ENCODE data around the gene KLHL6.
A peak's percentile ranks its signal among the peaks of the same experiment; 100 is the strongest.

KLHL6 gene

DNA sequence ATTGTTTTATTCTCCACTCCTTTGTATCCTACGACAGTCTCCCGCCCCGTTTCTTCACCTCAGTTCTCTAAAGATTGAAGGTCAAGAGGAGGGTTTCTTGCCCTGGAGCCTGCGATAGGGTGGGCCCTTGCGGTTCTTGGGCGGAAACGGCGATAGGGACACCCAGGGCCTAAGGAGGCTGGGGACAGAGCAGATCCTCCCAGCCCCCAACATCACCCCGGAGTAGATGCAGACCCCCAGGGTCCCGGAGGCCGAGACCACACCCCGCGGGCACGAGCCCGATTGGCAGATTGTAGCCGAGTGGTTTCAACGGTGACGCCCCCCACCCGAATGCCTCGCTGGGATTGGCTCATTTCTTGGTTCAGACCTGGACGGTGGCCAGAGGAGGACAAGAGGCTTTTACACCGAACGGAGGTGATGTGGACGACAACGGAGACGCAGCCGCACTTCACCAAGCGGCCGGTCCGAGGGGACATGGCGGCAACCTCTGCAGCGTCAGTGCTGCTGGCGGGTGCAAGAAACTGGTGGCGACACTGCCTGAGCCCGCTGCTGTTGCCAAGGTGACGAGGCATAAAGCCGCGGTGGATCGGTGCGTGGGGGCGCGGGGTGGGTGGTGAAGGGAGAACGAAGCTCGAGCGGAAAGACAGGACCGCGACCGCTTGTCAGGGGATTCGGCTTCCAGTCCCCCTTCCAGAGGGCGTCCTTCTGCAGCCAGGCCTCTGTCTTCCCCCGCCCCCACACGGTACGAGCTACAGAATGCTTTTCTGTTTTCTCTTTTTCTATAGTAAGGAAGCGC is 108.1 kb downstream of the KLHL6 start:
- TF ChIP-seq FOXP2 (optimal IDR thresholded peaks at IDR 0.05; ENCODE audit: borderline replicate concordance, extremely low read depth, extremely low read length, insufficient read depth) (peak; percentile 62), SIN3A (IDR thresholded peaks at IDR 0.05; ENCODE audit: borderline replicate concordance, insufficient read depth, low read length) (no peak), POLR2AphosphoS5 (IDR thresholded peaks at IDR 0.05; ENCODE audit: low read depth, low read length) (0 out of 2 replicates have a peak, but pooled peaks have one; percentile 28), TAF1 (IDR thresholded peaks at IDR 0.05; ENCODE audit: borderline replicate concordance, insufficient read depth, low read length) (no peak)
- TF ChIP-seq, protein P1, sequence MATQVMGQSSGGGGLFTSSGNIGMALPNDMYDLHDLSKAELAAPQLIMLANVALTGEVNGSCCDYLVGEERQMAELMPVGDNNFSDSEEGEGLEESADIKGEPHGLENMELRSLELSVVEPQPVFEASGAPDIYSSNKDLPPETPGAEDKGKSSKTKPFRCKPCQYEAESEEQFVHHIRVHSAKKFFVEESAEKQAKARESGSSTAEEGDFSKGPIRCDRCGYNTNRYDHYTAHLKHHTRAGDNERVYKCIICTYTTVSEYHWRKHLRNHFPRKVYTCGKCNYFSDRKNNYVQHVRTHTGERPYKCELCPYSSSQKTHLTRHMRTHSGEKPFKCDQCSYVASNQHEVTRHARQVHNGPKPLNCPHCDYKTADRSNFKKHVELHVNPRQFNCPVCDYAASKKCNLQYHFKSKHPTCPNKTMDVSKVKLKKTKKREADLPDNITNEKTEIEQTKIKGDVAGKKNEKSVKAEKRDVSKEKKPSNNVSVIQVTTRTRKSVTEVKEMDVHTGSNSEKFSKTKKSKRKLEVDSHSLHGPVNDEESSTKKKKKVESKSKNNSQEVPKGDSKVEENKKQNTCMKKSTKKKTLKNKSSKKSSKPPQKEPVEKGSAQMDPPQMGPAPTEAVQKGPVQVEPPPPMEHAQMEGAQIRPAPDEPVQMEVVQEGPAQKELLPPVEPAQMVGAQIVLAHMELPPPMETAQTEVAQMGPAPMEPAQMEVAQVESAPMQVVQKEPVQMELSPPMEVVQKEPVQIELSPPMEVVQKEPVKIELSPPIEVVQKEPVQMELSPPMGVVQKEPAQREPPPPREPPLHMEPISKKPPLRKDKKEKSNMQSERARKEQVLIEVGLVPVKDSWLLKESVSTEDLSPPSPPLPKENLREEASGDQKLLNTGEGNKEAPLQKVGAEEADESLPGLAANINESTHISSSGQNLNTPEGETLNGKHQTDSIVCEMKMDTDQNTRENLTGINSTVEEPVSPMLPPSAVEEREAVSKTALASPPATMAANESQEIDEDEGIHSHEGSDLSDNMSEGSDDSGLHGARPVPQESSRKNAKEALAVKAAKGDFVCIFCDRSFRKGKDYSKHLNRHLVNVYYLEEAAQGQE (IDR thresholded peaks at IDR 0.05; ENCODE audit: insufficient read depth in 1 of 2, low read depth in 2 of 2, low read length in 2 of 2): no peak

DNA sequence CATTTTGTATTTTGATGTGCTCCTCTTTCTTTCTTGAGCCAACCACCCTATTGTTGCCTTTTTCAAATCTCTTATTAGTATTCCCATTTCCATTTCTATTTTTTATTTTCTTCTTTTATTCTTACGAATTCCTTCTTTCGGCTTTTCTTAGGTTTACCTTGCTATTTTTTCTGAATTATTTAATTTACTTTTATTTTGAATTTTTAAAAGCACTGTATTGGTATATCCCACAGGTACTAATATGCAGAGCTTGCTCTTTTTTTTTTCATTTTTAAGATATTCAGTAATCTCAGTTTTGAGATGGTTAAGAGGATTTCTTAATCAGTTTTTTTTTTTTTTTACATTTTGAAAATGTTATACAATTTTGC is 108.7 kb downstream of the KLHL6 start:
- no peak for TF ChIP-seq TAF1 (IDR thresholded peaks at IDR 0.05; ENCODE audit: borderline replicate concordance, insufficient read depth, low read length)
- no peak for TF ChIP-seq SIN3A (IDR thresholded peaks at IDR 0.05; ENCODE audit: borderline replicate concordance, insufficient read depth, low read length)
- TF ChIP-seq POLR2AphosphoS5 (IDR thresholded peaks at IDR 0.05; ENCODE audit: low read depth, low read length): no peak
- no peak for TF ChIP-seq FOXP2 (optimal IDR thresholded peaks at IDR 0.05; ENCODE audit: borderline replicate concordance, extremely low read depth, extremely low read length, insufficient read depth)

DNA sequence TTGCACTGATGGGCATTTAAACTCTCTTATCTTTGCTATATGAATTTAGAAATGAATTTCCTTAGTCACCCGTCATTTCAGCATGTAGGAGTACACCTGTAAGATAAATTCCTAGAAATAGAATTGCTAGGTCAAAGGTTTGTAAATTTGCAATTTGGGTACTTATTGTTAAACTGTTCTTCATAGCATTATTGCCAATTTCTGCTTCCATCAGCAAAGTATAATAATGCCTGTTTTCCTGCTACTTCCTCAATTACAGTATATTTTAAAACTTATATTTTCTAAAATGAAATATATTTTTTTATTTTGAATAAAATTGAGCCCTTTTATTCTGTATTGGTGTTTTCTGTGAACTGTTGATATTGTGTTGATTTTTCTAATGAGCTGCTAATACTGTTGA is 110.8 kb downstream of the KLHL6 start:
- no peak for TF ChIP-seq FOXP2 (optimal IDR thresholded peaks at IDR 0.05; ENCODE audit: borderline replicate concordance, extremely low read depth, extremely low read length, insufficient read depth)
- TF ChIP-seq, protein P1 (IDR thresholded peaks at IDR 0.05; ENCODE audit: insufficient read depth in 1 of 2, low read depth in 2 of 2, low read length in 2 of 2): no peak
- no peak for TF ChIP-seq SIN3A (IDR thresholded peaks at IDR 0.05; ENCODE audit: borderline replicate concordance, insufficient read depth, low read length)
- TF ChIP-seq TAF1 (IDR thresholded peaks at IDR 0.05; ENCODE audit: borderline replicate concordance, insufficient read depth, low read length): no peak
- no peak for TF ChIP-seq POLR2AphosphoS5 (IDR thresholded peaks at IDR 0.05; ENCODE audit: low read depth, low read length)

DNA sequence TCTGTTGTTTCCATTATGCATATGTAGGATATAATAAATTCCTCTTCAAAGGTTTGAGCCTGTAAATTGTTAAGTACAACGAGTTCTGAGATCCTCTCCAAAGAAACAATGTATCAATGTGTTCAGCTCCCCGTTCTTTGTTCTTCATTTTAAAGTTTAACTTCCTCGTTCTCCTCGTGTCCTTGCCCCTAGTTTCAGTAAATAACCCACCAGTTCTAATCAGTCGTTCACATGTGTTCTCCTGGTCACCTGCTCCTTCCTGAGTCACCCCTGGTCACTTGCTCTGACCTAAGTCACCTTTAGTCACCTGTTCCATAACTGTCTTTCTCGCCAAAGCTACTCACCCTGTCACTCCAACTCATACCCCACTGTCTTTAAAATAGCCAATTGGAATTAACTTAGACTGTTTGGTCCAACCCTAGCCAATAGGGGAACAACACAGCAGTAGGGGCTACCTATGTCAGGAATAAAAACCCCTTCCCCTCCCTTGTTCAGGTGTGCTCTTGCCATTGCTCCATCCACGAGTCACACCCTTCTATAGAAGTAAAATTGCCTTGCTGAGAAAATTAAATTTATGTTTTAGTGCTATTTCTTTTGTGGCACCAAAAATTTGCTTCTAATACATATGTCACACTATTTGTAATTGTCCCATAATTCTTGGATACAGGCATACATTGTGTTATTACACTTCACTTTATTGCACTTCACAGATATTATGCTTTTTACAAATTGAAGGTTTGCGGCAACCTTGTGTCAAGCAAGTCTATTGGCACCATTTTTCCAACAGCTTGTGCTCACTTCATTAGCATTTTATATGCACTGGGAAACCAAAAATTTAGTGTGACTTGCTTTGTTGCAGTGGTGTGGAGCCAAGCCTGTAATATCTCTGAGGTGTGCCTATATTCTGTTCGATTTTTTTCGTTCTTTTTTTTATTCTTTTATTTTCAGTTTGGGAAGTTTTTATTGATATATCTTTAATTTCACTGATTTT is 111.8 kb downstream of the KLHL6 start:
- TF ChIP-seq, protein P1 (IDR thresholded peaks at IDR 0.05; ENCODE audit: insufficient read depth in 1 of 2, low read depth in 2 of 2, low read length in 2 of 2): no peak
- no peak for TF ChIP-seq FOXP2 (optimal IDR thresholded peaks at IDR 0.05; ENCODE audit: borderline replicate concordance, extremely low read depth, extremely low read length, insufficient read depth)
- TF ChIP-seq SIN3A (IDR thresholded peaks at IDR 0.05; ENCODE audit: borderline replicate concordance, insufficient read depth, low read length): no peak
- no peak for TF ChIP-seq POLR2AphosphoS5 (IDR thresholded peaks at IDR 0.05; ENCODE audit: low read depth, low read length)
- no peak for TF ChIP-seq TAF1 (IDR thresholded peaks at IDR 0.05; ENCODE audit: borderline replicate concordance, insufficient read depth, low read length)

DNA sequence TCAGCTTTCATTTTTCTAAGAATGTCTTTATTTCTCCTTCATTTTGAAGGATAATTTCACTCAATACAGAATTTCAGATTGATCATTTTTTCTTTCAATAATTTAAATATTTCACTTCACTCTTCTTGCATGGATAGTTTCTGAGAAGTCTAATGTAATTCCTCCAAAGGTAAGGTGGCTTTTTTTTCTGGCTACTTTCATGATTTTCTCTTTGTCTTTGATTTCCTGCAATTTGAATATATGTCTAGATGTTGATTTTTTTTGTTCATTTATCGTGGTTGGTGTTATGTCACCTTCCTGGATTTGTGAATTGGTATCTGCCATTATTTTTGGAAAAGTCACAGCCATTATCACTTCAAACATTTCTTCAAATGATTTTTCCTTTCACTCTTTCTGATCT is 112.5 kb downstream of the KLHL6 start:
- TF ChIP-seq FOXP2 (optimal IDR thresholded peaks at IDR 0.05; ENCODE audit: borderline replicate concordance, extremely low read depth, extremely low read length, insufficient read depth): no peak
- no peak for TF ChIP-seq POLR2AphosphoS5 (IDR thresholded peaks at IDR 0.05; ENCODE audit: low read depth, low read length)
- no peak for TF ChIP-seq TAF1 (IDR thresholded peaks at IDR 0.05; ENCODE audit: borderline replicate concordance, insufficient read depth, low read length)
- no peak for TF ChIP-seq SIN3A (IDR thresholded peaks at IDR 0.05; ENCODE audit: borderline replicate concordance, insufficient read depth, low read length)
- TF ChIP-seq, protein P1 (IDR thresholded peaks at IDR 0.05; ENCODE audit: insufficient read depth in 1 of 2, low read depth in 2 of 2, low read length in 2 of 2): no peak
